PC-3 (cell line): Measurements from ENCODE around the gene SLC25A30. TPM values are rescaled to one million over a fixed set of nuclear protein-coding genes. Genes with fewer than 3 reads are reported as not detected.

Experiments used
- ATAC-seq: fragments of 200-7000 bp; cut with Tn5 transposase; 2 replicates; pipeline ENCODE4 v1.9.1; 2020; ENCODE audit warnings: mild to moderate bottlenecking, moderate library complexity
- BruUV-seq: library from RNA; stranded (reverse); fragments of 400-500 nt; replicated peaks from 2 replicates; lab custom pipeline; 2021; lab: Mats Ljungman, UMichigan
- CTCF ChIA-PET: fragments of 300-600 bp; sonication (Branson Sonifier 250); formaldehyde crosslinking; loops from one replicate; lab custom pipeline; 2022; ENCODE audit warnings: antibody characterized with exemption; lab: Charles Lee
- POLR2A ChIA-PET: fragments of 300-600 bp; sonication (Branson Sonifier 250); formaldehyde crosslinking; loops from one replicate; lab custom pipeline; 2022; ENCODE audit warnings: antibody characterized with exemption; ENCODE audit not compliant: unreplicated experiment; lab: Charles Lee
- DNase-seq: peaks from one replicate; pipeline ENCODE4 v3.0.0-alpha.2; 2015
- H2AFZ ChIP-seq: fragments of 300-600 bp; sonication (generic); 2 replicates; pipeline ENCODE4 v1.6.0; 2016; ENCODE audit warnings: antibody characterized with exemption, low read length
- H3F3A ChIP-seq: fragments of 300-600 bp; sonication (generic); one replicate; pipeline ENCODE4 v1.6.0; 2017; ENCODE audit warnings: antibody characterized with exemption, low read length, control low read depth, mild to moderate bottlenecking; ENCODE audit not compliant: unreplicated experiment
- H3K27ac ChIP-seq: fragments of 300-600 bp; sonication (generic); 2 replicates; pipeline ENCODE4 v1.5.1; 2016; ENCODE audit warnings: mild to moderate bottlenecking, low read length
- H3K27me3 ChIP-seq: fragments of 300-600 bp; sonication (generic); 2 replicates; pipeline ENCODE4 v1.6.1; 2016; ENCODE audit warnings: low read length, mixed read lengths
- H3K36me3 ChIP-seq: fragments of 300-600 bp; sonication (generic); 2 replicates; pipeline ENCODE4 v1.6.1; 2016; ENCODE audit warnings: low read depth, mixed run types, low read length, mixed read lengths
- H3K4me1 ChIP-seq: fragments of 300-600 bp; sonication (generic); 2 replicates; pipeline ENCODE4 v1.5.1; 2016; ENCODE audit warnings: low read length; ENCODE audit not compliant: insufficient read depth
- H3K4me2 ChIP-seq: fragments of 300-600 bp; sonication (generic); 2 replicates; pipeline ENCODE4 v1.6.0; 2016; ENCODE audit warnings: low read length
- H3K4me3 ChIP-seq: fragments of 300-600 bp; sonication (generic); 2 replicates; pipeline ENCODE4 v1.5.1; 2016; ENCODE audit warnings: mild to moderate bottlenecking, low read length, mixed read lengths
- H3K79me2 ChIP-seq: fragments of 300-600 bp; sonication (generic); 2 replicates; pipeline ENCODE4 v1.6.1; 2017; ENCODE audit warnings: low read length, mixed read lengths
- H3K9ac ChIP-seq: fragments of 300-600 bp; sonication (generic); 2 replicates; pipeline ENCODE4 v1.6.0; 2016; ENCODE audit warnings: mild to moderate bottlenecking, low read length
- H3K9me2 ChIP-seq: fragments of 300-600 bp; sonication (generic); replicated peaks from 2 replicates; pipeline ENCODE4 v1.6.1; 2016; ENCODE audit warnings: mixed run types, low read length, mixed read lengths
- H3K9me3 ChIP-seq: fragments of 300-600 bp; sonication (generic); 2 replicates; pipeline ENCODE4 v1.6.1; 2016; ENCODE audit warnings: low read length, mixed read lengths
- H4K20me1 ChIP-seq: fragments of 300-600 bp; sonication (generic); 2 replicates; pipeline ENCODE4 v1.6.1; 2016; ENCODE audit warnings: low read length, mixed read lengths
- CTCF ChIP-seq: fragments of 300-600 bp; sonication (generic); conservative IDR thresholded peaks from 2 replicates; pipeline ENCODE4 v1.5.1; 2017; ENCODE audit warnings: antibody characterized with exemption, low read depth, mild to moderate bottlenecking, low read length
- EZH2 ChIP-seq: fragments of 300-600 bp; sonication (generic); IDR thresholded peaks from one replicate; pipeline ENCODE4 v1.6.1; 2017; ENCODE audit warnings: antibody characterized with exemption, mild to moderate bottlenecking, low read length; ENCODE audit not compliant: unreplicated experiment
- EZH2phosphoT487 ChIP-seq: fragments of 300-600 bp; sonication (generic); IDR thresholded peaks from 2 replicates; pipeline ENCODE4 v1.6.1; 2018; ENCODE audit warnings: mild to moderate bottlenecking, antibody characterized with exemption, low read length, borderline replicate concordance
- intact Hi-C: fragments of 100-400 bp; cut with micrococcal nuclease; formaldehyde crosslinking; loops from 2 replicates; pipeline ENCODE4 v1.9.0; 2023
- total RNA-seq: library from RNA; depleted of rRNA; stranded (reverse); fragments of >200 nt; gene quantifications from 2 replicates; pipeline ENCODE4 v1.2.3, GENCODE V29; 2014

Gene SLC25A30
- total RNA-seq, 1 experiment from 2014 or later: 8.0 TPM

- H3K9ac ChIP-seq: no peak overlapping the region
- H3K9me2 ChIP-seq: no peaks in the 10 kb centered on the region
- H4K20me1 ChIP-seq: no peaks in the 10 kb centered on the region
- H2AFZ ChIP-seq: peak overlapping the region; percentile 26; the same call in 1 of the 2 replicates
- no peaks in the 10 kb centered on the region for H3F3A ChIP-seq
- H3K4me3 ChIP-seq: no peak overlapping the region
- H3K36me3 ChIP-seq: no peaks in the 10 kb centered on the region
- BruUV-seq: no TSS peak
- intact Hi-C loops: no loop called here
- no peaks in the 10 kb centered on the region for H3K79me2 ChIP-seq
- ChIA-PET CTCF (interaction anchor here (0.6 kb wide), 1 partner anchor 8 kb away, joined by 3 read pairs; the partner anchor contains the start of gene COG3), POLR2A (interaction anchor here (0.5 kb wide), 1 partner anchor 52 kb away, joined by 4 read pairs; no protein-coding TSS in a partner anchor)
- H3K4me2 ChIP-seq: no peak overlapping the region
- ATAC-seq: peak; percentile 83
- no peak overlapping the region for H3K27ac ChIP-seq
- no peaks in the 10 kb centered on the region for H3K9me3 ChIP-seq
- peaks cover 6% of the 10 kb centered on the region; the same call in 1 of the 2 replicates for H3K4me1 ChIP-seq
- TF ChIP-seq CTCF: no peak
- no peak for TF ChIP-seq EZH2
- DNase-seq: peak; percentile 39
- H3K27me3 ChIP-seq: no peaks in the 10 kb centered on the region
Observed at GRCh38 chr13:45456196-45456972, 38.2 kb upstream of the SLC25A30 start.

GRCh38 chr13:45454204-45454603 lies 36.0 kb upstream of the SLC25A30 start:
- intact Hi-C loops: no loop called here
- H3K4me1 ChIP-seq: peaks cover 6% of the 10 kb centered on the region; the same call in 1 of the 2 replicates
- H3K9me3 ChIP-seq: no peaks in the 10 kb centered on the region
- no peak overlapping the region for H3K4me3 ChIP-seq
- CTCF ChIA-PET: no interaction called here
- H3K27ac ChIP-seq: no peak overlapping the region
- H3K79me2 ChIP-seq: no peaks in the 10 kb centered on the region
- H3K4me2 ChIP-seq: no peak overlapping the region
- no peak overlapping the region for H3K9ac ChIP-seq
- no peaks in the 10 kb centered on the region for H3K36me3 ChIP-seq
- no peaks in the 10 kb centered on the region for H4K20me1 ChIP-seq
- TF ChIP-seq EZH2phosphoT487: no peak
- no peak for TF ChIP-seq CTCF
- no peak for TF ChIP-seq EZH2
- H2AFZ ChIP-seq: no peak overlapping the region
- no peaks in the 10 kb centered on the region for H3K9me2 ChIP-seq
- DNase-seq (no peak), ATAC-seq (no peak)
- no peaks in the 10 kb centered on the region for H3K27me3 ChIP-seq
- no TSS peak for BruUV-seq
- POLR2A ChIA-PET: no interaction called here
- H3F3A ChIP-seq: no peaks in the 10 kb centered on the region

- no peak overlapping the region for H3K27ac ChIP-seq
- H3F3A ChIP-seq: no peaks in the 10 kb centered on the region
- no peaks in the 10 kb centered on the region for H3K9me2 ChIP-seq
- no peak overlapping the region for H3K9ac ChIP-seq
- no peak overlapping the region for H3K4me2 ChIP-seq
- no peak overlapping the region for H2AFZ ChIP-seq
- CTCF ChIA-PET: no interaction called here
- H3K27me3 ChIP-seq: no peaks in the 10 kb centered on the region
- no peak for DNase-seq
- no peaks in the 10 kb centered on the region for H3K36me3 ChIP-seq
- ATAC-seq: no peak
- TF ChIP-seq CTCF (no peak), EZH2 (no peak), EZH2phosphoT487 (no peak)
- no peaks in the 10 kb centered on the region for H4K20me1 ChIP-seq
- no peaks in the 10 kb centered on the region for H3K79me2 ChIP-seq
- POLR2A ChIA-PET: no interaction called here
- intact Hi-C loops: no loop called here
- no peaks in the 10 kb centered on the region for H3K9me3 ChIP-seq
- peaks cover 1% of the 10 kb centered on the region; the same call in 1 of the 2 replicates for H3K4me1 ChIP-seq
- no TSS peak for BruUV-seq
- no peak overlapping the region for H3K4me3 ChIP-seq
Observed at GRCh38 chr13:45451282-45451681, 33.1 kb upstream of the SLC25A30 start.
